ENCODE data around the gene SDR42E1. TPM values are rescaled to one million over a fixed set of nuclear protein-coding genes. Genes with fewer than 3 reads are reported as not detected.

Gene SDR42E1
- total and polyA plus RNA-seq, 2 of the 13 experiments (the other 11 are each of a cell fraction or from before 2014, with no cell fraction given) = 0.01 to 0.13 TPM

DNA sequence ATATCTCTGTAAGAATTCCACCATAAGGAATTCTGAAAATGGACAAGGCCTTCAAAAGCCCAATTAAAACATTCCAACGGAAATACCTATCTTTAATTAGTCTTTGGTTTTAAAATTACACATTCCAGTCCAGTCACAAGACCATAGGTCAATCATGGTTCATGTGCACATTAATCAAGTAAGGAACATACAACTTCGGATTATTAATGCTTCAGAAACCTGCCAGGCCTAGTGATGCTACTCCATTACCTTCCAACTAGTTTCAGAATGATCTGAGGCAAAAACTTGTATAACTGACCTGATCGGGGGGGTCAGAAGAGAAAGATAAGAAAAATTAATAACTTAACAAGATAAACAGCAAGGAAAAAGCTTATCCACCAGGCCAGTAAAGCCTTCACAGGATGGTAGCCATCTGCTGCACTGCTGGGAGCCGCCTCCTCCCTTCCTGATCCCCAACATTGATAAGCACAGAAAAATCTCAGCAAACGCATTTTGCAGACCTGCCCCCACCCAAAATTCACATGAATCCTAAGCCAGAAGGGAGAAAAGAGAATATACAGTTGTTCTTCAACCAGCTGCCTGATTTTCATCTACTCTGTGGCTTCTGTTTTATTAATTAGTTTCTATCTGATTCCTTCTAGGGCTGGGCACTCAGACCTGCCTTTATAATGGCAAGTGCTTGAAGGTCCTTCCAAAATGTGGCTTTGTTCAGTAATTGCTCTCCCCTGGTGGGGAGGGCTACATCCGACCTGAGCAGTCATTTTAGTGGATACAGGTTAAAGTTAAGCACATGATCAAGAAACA is 6.0 kb downstream of the SDR42E1 start:
- ATAC-seq = no peak
- H4K20me1 ChIP-seq (ENCODE audit: insufficient read depth, low read length) = no peaks in the 10 kb centered on the region

More for the DNA sequence above, 6.0 kb downstream of the SDR42E1 start:
- POLR2A ChIA-PET = no interaction called here
- no peak overlapping the region for H3K4me2 ChIP-seq (ENCODE audit: low read depth, low read length)
- TF ChIP-seq, protein P1, sequence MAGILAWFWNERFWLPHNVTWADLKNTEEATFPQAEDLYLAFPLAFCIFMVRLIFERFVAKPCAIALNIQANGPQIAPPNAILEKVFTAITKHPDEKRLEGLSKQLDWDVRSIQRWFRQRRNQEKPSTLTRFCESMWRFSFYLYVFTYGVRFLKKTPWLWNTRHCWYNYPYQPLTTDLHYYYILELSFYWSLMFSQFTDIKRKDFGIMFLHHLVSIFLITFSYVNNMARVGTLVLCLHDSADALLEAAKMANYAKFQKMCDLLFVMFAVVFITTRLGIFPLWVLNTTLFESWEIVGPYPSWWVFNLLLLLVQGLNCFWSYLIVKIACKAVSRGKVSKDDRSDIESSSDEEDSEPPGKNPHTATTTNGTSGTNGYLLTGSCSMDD (CRISPR knock-in tag; IDR thresholded peaks at IDR 0.05) = no peak
- TF ChIP-seq DR1 (CRISPR knock-in tag; IDR thresholded peaks at IDR 0.05) = no peak
- TF ChIP-seq, protein P2, sequence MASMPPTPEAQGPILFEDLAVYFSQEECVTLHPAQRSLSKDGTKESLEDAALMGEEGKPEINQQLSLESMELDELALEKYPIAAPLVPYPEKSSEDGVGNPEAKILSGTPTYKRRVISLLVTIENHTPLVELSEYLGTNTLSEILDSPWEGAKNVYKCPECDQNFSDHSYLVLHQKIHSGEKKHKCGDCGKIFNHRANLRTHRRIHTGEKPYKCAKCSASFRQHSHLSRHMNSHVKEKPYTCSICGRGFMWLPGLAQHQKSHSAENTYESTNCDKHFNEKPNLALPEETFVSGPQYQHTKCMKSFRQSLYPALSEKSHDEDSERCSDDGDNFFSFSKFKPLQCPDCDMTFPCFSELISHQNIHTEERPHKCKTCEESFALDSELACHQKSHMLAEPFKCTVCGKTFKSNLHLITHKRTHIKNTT (CRISPR knock-in tag; IDR thresholded peaks at IDR 0.05) = no peak
- no peak for TF ChIP-seq ZSCAN20 (CRISPR knock-in tag; IDR thresholded peaks at IDR 0.05; ENCODE audit: borderline replicate concordance)
- TF ChIP-seq NPAS2 (CRISPR knock-in tag; IDR thresholded peaks at IDR 0.05; ENCODE audit: borderline replicate concordance) = no peak
- no peak for TF ChIP-seq ERF (CRISPR knock-in tag; IDR thresholded peaks at IDR 0.05)
- no peak for TF ChIP-seq HOXA7 (CRISPR knock-in tag; IDR thresholded peaks at IDR 0.05)
- TF ChIP-seq ZNF335 (CRISPR knock-in tag; IDR thresholded peaks at IDR 0.05) = no peak
- TF ChIP-seq RFXAP (CRISPR knock-in tag; IDR thresholded peaks at IDR 0.05; ENCODE audit: borderline replicate concordance) = no peak
- no peak for TF ChIP-seq POLR2G (IDR thresholded peaks at IDR 0.05; ENCODE audit: low read depth, low read length)
- H3K79me2 ChIP-seq (ENCODE audit: insufficient read depth, low read length) = no peaks in the 10 kb centered on the region
- 4% methylated on average over 6 of the region's 6 CpGs for WGBS (ENCODE audit: low lambda C conversion rate)
- FAIRE-seq (no peak), DNase-seq (ENCODE audit: low spot score) (no peak)
- in situ Hi-C loops (cut with HindIII; ENCODE audit: extremely low pct_ligation_motif_present, low pct_unique_long_range_greater_than_20kb) (no loop called here), intact Hi-C loops (cut with micrococcal nuclease; ENCODE audit: unreplicated experiment) (no loop called here)
- CTCF ChIA-PET (ENCODE audit: low intra/inter-chr PET ratio, low total read pairs) = no interaction called here
- no peaks in the 10 kb centered on the region for H3K36me3 ChIP-seq (replicated peaks in 1 of 2; ENCODE audit: control insufficient read depth in 1 of 2, insufficient read depth in 2 of 2, low read length in 2 of 2)
- no peaks in the 10 kb centered on the region for H3K4me1 ChIP-seq (ENCODE audit: insufficient read depth, low read length)
- H3K9me3 ChIP-seq (ENCODE audit: low read length) = peaks cover 30% of the 10 kb centered on the region
- H3K27ac ChIP-seq (ENCODE audit: extremely low read length, insufficient read depth, low read length) = no peak overlapping the region
- H3K27me3 ChIP-seq (ENCODE audit: control insufficient read depth in 1 of 2, insufficient read depth in 2 of 2, low read length in 2 of 2) = peaks cover 0 to 6% of the 10 kb centered on the region in 2 experiments; a peak in 2 of 5 replicates
- H2AFZ ChIP-seq (ENCODE audit: low read length) = no peak overlapping the region
- BruUV-seq (replicated peaks) = no TSS peak
- H3K4me3 ChIP-seq (replicated peaks in 1 of 3; ENCODE audit: insufficient read depth in 1 of 3, low read depth in 2 of 3, low read length in 3 of 3) = no peak overlapping the region
- H3K9ac ChIP-seq (ENCODE audit: insufficient read depth, low read depth, low read length) = no peak overlapping the region
